Brain pericyte (primary cell): ENCODE results near the gene GRIK1.

Experiments
- DNase-seq: peaks from one replicate; pipeline ENCODE4 v3.0.0-alpha.2; 2012; ENCODE audit warnings: low read depth, low spot score

Gene GRIK1

DNA sequence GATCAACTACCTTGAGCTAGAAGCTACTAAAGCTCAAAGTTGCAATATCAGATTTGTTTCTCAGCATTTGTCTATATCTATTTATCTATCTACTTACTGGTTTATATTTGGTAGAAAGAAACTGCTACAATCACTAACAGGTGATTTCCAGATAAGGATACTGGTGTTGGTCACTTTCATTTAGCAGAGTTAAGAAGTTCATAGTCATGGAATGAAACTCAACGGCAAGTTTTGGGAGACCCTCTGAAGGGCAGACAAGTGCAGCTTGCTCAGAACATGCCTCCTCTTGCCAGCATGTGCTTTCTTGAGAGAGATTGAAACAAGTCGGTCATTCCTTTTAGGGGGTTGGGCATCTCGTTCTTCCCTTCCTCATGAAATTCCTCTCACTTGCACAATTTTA lies 296.5 kb downstream of the GRIK1 start:
- no peak for DNase-seq

- no peak for DNase-seq
Observed at GRCh38 chr21:29642551-29643245, 297.1 kb downstream of the GRIK1 start.

- no peak for DNase-seq
Observed at GRCh38 chr21:29641635-29642550, 297.9 kb downstream of the GRIK1 start.

DNA sequence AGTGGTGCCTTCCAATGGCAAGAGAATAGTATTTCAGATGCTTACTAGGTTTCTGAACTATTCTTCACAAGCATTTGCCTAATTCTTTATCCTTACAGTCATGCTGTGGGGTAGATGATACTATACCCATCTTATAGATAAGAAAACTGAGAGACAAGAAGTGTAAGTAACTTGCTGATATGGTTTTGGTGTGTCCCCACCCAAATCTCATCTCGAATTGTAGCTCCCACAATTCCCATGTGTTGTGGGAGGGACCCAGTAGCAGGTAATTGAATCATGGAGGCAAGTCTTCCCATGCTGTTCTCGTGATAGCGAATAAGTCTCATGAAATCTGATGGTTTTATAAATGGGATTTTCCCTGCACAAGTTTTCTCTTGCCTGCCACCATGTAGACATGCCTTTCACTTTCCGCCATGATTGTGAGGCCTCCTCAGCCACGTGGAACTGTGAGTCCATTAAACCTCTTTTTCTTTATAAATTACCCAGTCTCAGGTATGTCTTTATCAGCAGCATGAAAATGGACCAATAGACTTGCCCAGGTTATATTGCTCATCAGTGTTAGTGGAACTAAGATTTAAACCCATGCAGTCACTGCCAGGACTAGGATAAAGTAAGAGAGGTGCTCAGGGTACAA lies 298.7 kb downstream of the GRIK1 start:
- DNase-seq, result no peak

DNA sequence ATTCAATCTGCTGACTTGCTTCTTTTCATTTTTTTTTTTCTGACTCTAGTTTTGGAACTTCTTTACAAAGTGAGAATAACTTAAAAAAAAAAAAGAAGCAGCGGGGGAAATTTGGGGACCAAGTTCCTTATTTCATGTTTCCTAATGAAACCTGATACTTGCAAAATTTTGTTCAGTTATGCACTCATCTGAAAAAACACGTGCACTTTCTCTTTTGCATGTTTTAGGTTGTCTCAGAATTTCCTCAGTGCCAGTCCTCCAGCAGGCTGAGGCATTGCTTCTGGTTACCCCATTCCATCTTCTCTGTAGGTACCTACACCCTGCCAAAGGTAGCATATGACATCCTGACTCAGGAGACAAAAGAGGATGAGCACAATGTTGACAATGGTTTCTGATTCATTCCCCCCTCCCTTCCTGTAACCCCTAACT lies 299.7 kb downstream of the GRIK1 start:
- DNase-seq, result no peak

- DNase-seq, result no peak
Observed at GRCh38 chr21:29639366-29640079, 300.3 kb downstream of the GRIK1 start.

DNA sequence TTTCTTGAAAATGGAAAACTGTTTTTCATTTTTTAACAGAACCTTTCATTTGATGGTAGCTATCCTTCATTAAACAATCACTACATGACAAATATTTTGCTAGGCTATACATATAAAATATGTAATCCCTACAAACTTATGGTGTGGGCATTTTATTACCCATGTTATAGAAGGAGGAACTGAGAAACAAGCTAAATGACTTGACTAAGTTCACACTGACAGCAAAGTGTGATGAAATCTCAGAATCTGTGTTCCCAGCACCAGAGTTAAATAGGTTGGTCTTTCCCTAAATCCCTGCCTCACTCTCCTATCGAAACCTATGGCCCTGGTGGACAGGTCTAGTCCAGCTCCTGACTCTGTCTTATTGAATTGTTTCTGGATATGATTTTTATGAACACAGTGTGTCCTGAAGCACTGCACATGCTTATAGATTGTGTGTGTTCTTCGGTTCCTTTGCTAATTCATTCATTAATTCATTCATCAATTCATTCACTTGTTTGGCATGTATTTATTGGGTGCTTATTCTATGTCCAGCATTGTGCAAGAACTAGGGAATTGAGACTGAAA lies 301.0 kb downstream of the GRIK1 start:
- DNase-seq, result no peak

- DNase-seq, result no peak
Observed at GRCh38 chr21:29638138-29638537, 301.7 kb downstream of the GRIK1 start.

GRCh38 chr21:29637553-29637952 lies 302.2 kb downstream of the GRIK1 start:
- DNase-seq, result no peak

- no peak for DNase-seq
Observed at GRCh38 chr21:29637134-29637533, 302.7 kb downstream of the GRIK1 start.

- DNase-seq, result no peak
Observed at GRCh38 chr21:29634418-29634817, 305.4 kb downstream of the GRIK1 start.

DNA sequence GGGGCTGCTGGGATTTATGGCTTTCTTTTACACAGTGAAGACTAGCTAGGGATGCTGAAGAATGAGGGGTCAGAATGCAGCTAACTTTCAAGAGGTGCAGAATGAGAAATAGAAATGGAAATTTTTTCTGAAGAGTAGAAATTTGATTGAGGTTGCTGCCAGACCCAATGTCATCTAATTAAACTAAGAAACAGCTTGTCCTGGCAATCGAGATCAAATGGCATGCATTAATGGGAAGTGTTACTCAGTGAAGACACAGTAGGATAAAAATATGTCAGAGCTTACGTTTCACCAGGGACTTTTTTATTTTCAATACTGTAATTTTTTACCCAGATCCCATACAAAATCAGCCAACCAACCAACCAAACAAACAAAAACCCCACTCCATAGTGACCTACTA lies 306.0 kb downstream of the GRIK1 start:
- no peak for DNase-seq

DNA sequence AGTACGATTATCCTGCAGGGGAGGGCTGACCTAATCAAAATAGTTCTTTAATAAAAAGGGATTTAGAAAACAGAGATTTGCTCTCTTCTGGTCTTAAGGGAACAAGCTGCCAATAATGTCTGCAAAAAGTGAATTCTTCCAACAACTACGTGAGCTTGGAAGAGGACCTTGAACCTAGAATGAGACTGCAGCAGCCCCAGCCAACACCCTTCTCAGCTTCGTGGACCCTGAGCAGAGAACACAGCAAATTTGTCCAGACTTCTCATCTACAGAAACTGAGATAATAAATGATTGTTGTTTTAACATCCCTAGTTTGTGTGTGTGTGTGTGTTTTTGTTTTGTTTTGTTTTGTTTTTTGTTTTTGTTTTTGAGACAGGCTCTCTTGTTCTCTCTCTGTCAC lies 309.4 kb downstream of the GRIK1 start:
- DNase-seq, result no peak

- no peak for DNase-seq
Observed at GRCh38 chr21:29627905-29628304, 311.9 kb downstream of the GRIK1 start.

DNA sequence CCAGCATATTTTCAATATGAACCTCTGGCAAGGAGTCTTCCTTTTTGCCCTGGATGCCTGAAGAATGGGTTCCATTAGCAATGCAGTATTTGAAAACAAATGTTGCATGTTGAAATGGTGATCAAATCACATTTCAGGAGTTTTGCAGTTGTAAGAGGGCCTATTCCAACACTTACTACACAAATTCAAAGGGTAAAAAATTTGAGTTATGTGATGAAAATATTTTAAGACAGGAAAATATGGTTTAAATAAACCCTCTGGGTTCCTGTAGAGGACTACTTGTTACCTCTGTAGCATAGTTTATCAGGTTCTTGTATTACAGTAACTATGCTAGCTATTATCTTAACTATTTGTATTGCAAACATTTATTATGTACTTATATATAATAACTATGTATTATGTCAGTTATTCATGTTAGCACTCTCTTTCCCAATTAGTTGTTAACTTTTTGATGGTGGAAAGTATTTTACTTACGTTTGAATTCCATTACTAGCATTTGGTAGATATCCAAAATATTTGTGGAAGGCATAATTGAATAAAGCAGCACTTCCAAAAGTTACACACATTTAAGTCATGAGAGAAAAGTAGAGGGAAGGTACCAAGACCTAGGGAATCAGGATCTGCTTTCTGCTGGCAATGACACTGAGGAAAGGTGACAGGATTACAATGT lies 312.9 kb downstream of the GRIK1 start:
- no peak for DNase-seq

DNA sequence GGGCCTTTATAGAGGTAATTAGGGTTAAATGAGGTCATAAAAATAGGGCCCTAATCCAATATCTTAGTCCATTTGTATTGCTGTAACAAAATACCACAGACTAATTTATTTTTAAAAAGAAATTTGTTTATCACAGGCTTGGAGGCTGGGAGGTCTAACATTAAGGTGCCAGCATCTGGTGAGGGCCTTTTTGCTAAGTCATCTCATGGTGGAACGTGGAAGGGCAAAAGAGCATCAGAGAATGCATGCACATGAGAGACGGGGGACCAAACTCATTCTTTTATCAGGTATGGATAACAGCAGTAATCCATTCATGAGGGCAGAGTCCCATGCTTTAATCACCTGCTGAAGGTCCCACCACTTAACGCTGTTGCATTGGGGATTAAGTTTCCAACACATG lies 313.8 kb downstream of the GRIK1 start:
- no peak for DNase-seq

GRCh38 chr21:29624776-29625175 lies 315.0 kb downstream of the GRIK1 start:
- DNase-seq, result no peak

- no peak for DNase-seq
Observed at GRCh38 chr21:29621525-29621924, 318.3 kb downstream of the GRIK1 start.

DNA sequence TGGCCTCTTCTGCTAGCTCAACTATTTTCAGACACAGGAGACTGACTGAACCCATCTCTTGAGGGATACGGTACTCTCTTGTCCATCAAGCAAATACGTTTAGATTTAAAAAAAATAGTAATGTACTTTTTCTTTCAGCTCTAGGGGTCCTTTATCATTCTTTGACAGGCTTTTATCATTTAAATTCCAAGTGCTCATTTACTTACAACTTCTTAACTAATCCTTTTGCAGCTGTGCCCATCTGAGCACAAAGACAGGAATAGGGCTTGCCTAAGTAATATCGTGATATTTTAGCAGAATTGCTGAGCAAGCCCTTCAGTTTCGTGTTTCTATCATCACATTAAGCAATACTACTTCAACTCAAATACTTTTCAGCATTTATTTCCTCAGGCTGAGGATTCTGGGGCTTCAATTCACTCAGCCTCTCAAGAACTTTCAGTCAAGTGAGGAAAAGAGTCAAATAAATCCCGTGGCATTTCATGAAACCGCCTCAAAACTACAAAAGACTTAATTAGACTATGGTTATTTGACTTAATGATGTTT lies 323.5 kb downstream of the GRIK1 start:
- no peak for DNase-seq

DNA sequence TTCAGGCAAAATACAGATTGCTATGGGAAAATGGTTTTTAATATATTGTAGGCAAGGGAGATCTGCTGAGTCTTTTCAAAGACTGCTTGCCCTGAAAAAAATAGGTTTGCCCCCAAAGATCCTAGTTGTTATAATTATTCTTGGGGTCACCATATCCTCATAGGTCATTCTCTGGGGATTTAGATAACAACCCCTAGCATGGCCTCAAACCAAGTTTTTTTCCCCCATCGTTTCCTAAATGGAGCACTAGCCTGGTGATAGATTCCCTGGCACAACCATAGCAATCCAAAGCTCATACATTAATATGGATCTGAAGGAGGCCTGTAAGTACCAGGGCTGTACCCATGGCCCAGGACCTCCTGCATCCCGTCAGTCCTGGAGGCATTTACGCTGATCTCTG lies 325.9 kb downstream of the GRIK1 start:
- DNase-seq, result no peak

- no peak for DNase-seq
Observed at GRCh38 chr21:29613021-29613420, 326.8 kb downstream of the GRIK1 start.
